Ureter (tissue), 1 donor: ENCODE results near the gene TNFRSF19. TPM values are rescaled to one million over a fixed set of nuclear protein-coding genes. Genes with fewer than 3 reads are reported as not detected.

ENCODE experiments used
- DNase-seq: peaks from one replicate; pipeline ENCODE4 v3.0.0-alpha.2; 2020; ENCODE audit warnings: low spot score
- total RNA-seq: library from RNA; stranded (reverse); gene quantifications from one replicate; pipeline ENCODE4 v1.2.4, GENCODE V29; 2023
- donor health status: DM: yes; HTN: yes; CAD: no.

TNFRSF19 gene
- total RNA-seq, 1 donor from 2014 or later: 4.0 TPM

GRCh38 chr13:23715762-23716235 is 145.6 kb downstream of the TNFRSF19 start:
- no peak for DNase-seq

DNA sequence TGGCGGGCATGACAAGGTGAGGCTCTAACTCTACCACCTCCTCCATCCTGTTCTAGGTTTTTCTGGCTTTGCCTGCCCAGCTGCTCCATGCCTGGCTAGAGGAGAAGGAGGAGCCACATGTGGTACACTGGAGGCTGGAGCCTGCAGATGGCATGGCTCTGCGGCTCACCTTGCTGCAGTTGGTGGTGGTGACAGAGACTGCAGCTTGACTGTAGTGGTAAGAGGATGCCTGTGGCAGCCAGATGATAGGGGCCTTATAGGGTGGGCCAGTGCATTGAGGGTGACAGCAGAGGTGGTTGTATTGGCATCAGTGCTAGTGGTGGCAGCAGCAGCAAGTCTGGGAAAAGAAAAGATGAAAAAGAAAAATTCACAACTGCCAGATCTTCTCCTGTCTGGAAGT is 146.2 kb downstream of the TNFRSF19 start:
- DNase-seq: no peak

DNA sequence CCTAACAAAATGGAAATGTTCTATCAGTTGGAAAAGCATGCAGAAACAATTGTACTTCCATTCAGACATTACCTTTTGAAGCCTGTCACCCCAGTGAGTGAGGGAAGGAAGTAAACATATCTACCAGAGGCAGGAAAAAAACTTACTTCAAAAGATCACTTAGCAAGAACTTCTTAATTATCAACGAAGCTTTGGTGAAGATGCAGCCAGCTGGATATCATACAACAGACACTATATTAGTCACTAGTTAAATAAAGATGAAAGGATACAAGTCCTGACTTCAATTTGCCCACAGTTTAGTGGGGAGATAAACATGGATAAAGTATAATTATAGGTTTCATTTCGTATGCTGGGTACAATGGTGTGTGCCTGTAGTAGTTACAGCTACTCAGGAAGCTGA is 148.8 kb downstream of the TNFRSF19 start:
- DNase-seq: no peak

- DNase-seq: no peak
These were observed 152.7 kb downstream of the TNFRSF19 start for GRCh38 chr13:23722726-23723453.

DNA sequence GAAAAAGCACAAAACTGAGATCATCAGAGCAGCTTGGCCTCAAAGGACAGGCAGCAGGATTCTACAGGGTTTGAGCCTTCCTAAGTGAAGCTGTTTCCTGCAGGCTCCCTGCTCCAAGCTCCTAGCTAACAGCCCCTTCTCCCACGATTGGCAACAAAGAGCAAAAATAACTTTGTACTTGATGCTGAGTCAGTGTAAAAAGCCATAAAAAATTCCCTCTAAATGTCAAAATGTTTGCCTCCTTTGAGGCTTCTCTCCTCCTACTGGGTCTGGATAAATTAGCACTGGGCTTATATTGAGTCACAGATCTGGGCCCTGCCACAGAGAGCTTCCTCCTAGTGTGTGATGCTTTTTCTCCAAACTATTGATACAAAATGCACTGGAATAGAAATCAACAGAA is 153.3 kb downstream of the TNFRSF19 start:
- no peak for DNase-seq

DNA sequence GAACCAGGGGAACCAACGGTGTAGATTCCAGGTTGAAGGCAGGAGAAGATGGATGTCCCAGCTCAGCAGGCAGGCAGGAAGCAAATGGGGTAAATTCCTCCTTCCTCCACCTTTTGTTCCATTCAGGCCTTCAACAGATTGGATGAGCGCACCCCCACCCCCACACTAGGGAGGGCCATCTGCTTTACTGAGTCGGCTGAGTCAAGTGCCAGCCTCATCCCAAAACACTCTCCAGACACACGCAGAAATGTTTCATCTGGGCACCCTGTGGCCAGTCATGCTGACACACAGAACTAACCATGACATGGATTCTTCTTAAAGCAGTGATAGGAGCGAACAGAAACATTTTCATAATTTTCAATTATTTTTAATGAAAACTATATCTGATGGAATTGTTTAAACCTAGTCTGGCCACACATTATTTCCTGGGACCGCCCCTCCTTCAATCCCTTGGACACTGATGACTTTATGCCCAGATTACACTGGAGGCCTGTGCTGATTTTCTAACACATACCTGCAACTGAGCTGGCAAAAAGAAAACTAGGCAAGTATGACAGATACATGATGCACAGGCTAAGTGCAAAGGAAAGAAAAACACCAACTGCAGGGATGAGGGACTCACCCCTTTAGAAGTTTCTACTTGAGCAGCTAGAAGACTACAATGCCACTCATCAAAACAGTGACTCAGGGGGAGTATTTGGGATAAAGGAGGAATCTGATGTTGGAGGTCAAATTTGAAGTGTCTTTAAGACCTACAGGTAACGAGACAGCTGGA is 154.2 kb downstream of the TNFRSF19 start:
- DNase-seq: no peak

Other genes with a start within 250 kb of the TNFRSF19 start
- gene SACS, start 136.7 kb upstream of the TNFRSF19 start, total RNA-seq: 16.2 TPM